H1 (cell line): Measurements from ENCODE around the gene CERCAM. TPM values are rescaled to one million over a fixed set of nuclear protein-coding genes. Genes with fewer than 3 reads are reported as not detected.
A peak's percentile ranks its signal among the peaks of the same experiment; 100 is the strongest.

Experiments
- CTBP2 ChIP-seq: IDR thresholded peaks from 2 replicates; pipeline ENCODE4 v1.7.0; 2011; ENCODE audit warnings: borderline replicate concordance, mild to moderate bottlenecking, moderate library complexity, mixed read lengths, low read length; ENCODE audit not compliant: insufficient read depth, insufficient read length
- EP300 ChIP-seq, 2 experiments: IDR thresholded peaks; 1 replicate in 1 of 2; 2 replicates in 1 of 2; pipeline ENCODE4 v1.6.1; 2011 to 2012; ENCODE audit warnings: low read depth in 2 of 2, low read length in 2 of 2, mild to moderate bottlenecking in 2 of 2, borderline replicate concordance in 1 of 2, inconsistent platforms in 1 of 2, moderate library complexity in 1 of 2
- JUND ChIP-seq: IDR thresholded peaks from 2 replicates; pipeline ENCODE4 v1.6.1; 2011; ENCODE audit warnings: mild to moderate bottlenecking, improper control_type of control experiment, low read length
- POLR2AphosphoS5 ChIP-seq: IDR thresholded peaks from 2 replicates; pipeline ENCODE4 v1.6.1; 2011; ENCODE audit warnings: low read depth, low read length
- TAF1 ChIP-seq: IDR thresholded peaks from 2 replicates; pipeline ENCODE4 v1.6.1; 2011; ENCODE audit warnings: mild to moderate bottlenecking, low read depth, low read length
- YY1 ChIP-seq: IDR thresholded peaks from 2 replicates; pipeline ENCODE4 v1.6.1; 2011; ENCODE audit warnings: low read depth, mild to moderate bottlenecking, low read length
- polyA plus RNA-seq, 7 experiments: library from polyadenylated mRNA; depleted of rRNA in 3 of 7; stranded (reverse) in 5 of 7; unstranded in 2 of 7; fragments of >200 nt in 5 of 7; fragments of 200-250 nt in 2 of 7; gene quantifications; 1 replicate in 5 of 7; 2 replicates in 1 of 7; 4 replicates in 1 of 7; pipeline versions ENCODE4 v1.2.1 to v1.2.3, GENCODE V29; 2011 to 2013; ENCODE audit warnings: missing spikeins in 2 of 7, mixed read lengths in 2 of 7
- total RNA-seq: library from RNA; stranded (reverse); fragmentation: NEBNext Ultra II Directional; extraction: Animal tissue kit (Norgen Biotek cat#: 25700); gene quantifications from 2 replicates; pipeline ENCODE4 v1.2.1, GENCODE V29; 2021

Gene CERCAM
- total and polyA plus RNA-seq, 2 of the 8 experiments (the other 6 are each of a cell fraction or from before 2014, with no cell fraction given): 3.1 to 5.2 TPM

DNA sequence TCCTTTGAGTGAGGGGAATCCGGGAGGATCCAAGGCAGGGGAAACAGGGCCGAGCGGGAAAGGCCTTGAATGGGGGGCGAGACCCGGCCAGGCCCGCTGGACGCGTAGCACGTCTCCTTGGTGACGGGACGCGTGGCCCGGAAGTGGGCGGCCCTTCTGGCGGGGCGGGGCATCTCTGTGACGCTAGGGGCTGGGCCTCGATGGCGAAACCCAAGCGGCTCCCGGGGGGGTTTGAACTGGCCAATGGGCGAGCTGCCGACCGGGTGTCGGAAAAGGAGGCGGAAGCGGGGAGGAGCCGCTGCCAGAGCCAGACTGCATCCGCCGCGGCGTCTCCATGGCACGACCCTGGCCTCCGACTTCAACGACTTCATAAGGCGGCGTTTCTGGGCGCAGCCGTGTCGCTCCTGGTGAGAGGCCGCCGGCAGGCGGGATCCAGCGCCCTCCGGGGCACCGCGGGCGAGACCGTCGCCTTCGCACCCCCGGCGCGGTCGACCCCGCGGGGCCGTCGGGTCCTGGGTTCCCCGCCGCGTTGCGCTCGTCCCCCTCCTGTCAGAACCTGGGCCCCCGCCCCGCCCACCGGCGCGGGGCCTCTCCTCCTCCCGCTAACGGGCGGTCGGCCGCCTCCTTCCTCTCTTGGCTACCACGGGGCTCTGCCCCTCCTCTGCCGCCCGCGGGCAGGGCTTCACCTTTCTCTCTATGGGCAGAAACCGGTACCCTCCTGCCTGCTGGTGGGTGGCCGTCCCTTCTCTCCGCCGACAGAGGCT, 35.4 kb downstream of the CERCAM start, which contains the start of gene ODF2 (continued):
- TF ChIP-seq POLR2AphosphoS5 (0 out of 2 replicates have a peak, but pooled peaks have one; percentile 29), EP300 (IDR thresholded peaks at IDR 0.05; ENCODE audit: borderline replicate concordance in 1 of 2, low read depth in 2 of 2, low read length in 2 of 2) (no peak), YY1 (no peak), JUND (no peak), TAF1 (peak; percentile 61), CTBP2 (no peak)
